HG03439 (cell line): ENCODE data around the gene PTPN14.

Experiments used
- ATAC-seq: cut with Tn5 transposase; IDR thresholded peaks from one replicate; pipeline ENCODE4 v1.9.1; 2021; ENCODE audit warnings: mild to moderate bottlenecking, moderate library complexity; ENCODE audit not compliant: unreplicated experiment

PTPN14 gene

GRCh38 chr1:214458541-214458940, 92.9 kb downstream of the PTPN14 start:
- ATAC-seq: no peak

GRCh38 chr1:214455971-214456867, 95.2 kb downstream of the PTPN14 start:
- no peak for ATAC-seq

GRCh38 chr1:214455479-214455878, 95.9 kb downstream of the PTPN14 start:
- ATAC-seq: no peak

- no peak for ATAC-seq
Measured at GRCh38 chr1:214454569-214455396, 96.6 kb downstream of the PTPN14 start.

- no peak for ATAC-seq
Measured at GRCh38 chr1:214453109-214453722, 98.2 kb downstream of the PTPN14 start.

GRCh38 chr1:214452152-214452784, 99.1 kb downstream of the PTPN14 start:
- no peak for ATAC-seq

GRCh38 chr1:214451596-214451995, 99.8 kb downstream of the PTPN14 start:
- no peak for ATAC-seq

GRCh38 chr1:214449371-214449770, 102.0 kb downstream of the PTPN14 start:
- no peak for ATAC-seq

- ATAC-seq: no peak
Measured at GRCh38 chr1:214448536-214448935, 102.9 kb downstream of the PTPN14 start.

- no peak for ATAC-seq
Measured at GRCh38 chr1:214447557-214447871, 103.9 kb downstream of the PTPN14 start.

GRCh38 chr1:214446772-214447556, 104.4 kb downstream of the PTPN14 start:
- peak; percentile 71 for ATAC-seq

GRCh38 chr1:214445831-214446614, 105.4 kb downstream of the PTPN14 start:
- no peak for ATAC-seq

GRCh38 chr1:214445199-214445598, 106.2 kb downstream of the PTPN14 start:
- no peak for ATAC-seq

GRCh38 chr1:214444182-214444939, 107.0 kb downstream of the PTPN14 start:
- ATAC-seq: no peak

- ATAC-seq: no peak
Measured at GRCh38 chr1:214441119-214441518, 110.3 kb downstream of the PTPN14 start.

- ATAC-seq: no peak
Measured at GRCh38 chr1:214440219-214440965, 111.0 kb downstream of the PTPN14 start.

- peak; percentile 94 for ATAC-seq
Measured at GRCh38 chr1:214439352-214440119, 111.9 kb downstream of the PTPN14 start.
